Measurements from ENCODE around the gene GPALPP1.

GPALPP1 gene

DNA sequence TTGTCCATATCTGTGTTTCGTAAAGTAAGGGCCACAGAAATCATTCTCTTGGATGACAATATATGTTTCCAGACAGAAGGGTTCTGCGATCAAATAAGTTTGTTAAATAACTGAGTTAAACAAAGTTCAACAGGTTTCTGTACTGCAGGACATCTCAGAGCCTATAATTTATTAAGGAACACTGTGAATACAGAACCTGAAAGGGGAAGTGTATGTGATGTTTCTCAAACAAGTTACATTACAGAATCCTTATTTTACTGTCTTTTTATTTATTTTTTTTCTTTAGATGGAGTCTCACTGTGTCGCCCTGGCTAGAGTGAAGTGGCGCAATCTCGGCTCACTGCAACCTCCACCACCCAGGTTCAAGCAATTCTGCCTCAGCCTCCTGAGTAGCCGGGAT, 75.6 kb downstream of the GPALPP1 start:
- DNase-seq, result no peak

DNA sequence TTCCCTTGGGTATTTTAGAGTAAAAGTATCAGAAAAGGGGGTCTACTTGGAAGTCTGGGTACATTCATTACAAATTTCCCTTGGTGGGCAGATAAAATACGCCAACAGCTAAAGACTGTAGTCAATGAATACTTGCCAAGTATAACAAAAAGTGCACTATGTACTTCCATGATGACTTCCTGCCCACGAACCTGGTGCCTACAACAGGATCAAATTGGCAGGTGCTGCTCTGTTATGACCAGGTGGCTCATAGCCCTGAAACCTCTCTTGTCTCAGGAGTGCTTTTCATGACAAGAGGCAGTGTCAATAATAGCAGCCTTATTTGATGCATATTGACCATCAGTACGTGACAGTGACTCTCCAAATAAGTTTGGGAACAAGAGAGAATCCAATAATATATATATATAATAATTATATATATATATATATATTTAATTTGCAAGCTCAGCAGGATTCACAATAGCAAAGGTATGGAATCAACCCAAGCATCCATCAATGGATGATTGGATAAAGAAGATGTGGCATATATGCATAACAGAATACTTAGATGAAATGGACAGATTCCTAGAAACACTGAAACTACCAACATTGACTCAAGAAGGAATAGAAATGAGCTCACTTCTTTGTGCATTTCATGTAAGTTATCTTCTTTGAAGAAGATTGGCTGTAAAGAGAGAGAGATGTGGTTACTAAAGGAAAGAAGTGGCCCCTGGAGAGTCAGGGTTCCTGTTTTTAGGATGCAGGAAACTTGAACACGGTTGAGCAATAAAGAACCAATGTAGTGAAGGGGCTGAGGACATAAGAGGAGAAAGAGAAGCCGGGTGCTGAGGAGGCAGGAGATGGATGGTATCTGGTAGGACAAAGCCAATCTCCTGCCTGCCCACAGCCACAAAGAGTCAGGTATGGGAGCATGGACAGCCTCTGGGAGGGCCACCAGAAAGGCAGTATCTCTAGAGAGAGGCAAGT, 79.0 kb downstream of the GPALPP1 start:
- DNase-seq, result no peak

DNA sequence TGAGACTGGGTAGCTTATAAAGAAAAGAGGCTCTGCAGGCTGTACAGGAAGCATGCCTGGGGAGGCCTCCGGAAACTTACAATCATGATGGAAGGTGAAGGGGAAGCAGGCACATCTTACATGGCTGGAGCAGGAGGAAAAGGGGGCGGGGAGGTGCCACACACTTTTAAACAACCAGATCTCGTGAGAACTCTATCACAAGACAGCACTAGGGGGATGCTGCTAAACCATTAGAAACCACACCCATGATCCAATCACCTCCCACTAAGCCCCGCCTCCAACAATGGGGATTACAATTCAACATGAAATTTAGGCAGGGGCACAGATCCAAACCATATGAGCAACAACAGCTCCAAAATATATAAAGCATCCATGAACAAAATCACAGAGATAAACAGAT, 84.5 kb downstream of the GPALPP1 start:
- no peak for DNase-seq

DNA sequence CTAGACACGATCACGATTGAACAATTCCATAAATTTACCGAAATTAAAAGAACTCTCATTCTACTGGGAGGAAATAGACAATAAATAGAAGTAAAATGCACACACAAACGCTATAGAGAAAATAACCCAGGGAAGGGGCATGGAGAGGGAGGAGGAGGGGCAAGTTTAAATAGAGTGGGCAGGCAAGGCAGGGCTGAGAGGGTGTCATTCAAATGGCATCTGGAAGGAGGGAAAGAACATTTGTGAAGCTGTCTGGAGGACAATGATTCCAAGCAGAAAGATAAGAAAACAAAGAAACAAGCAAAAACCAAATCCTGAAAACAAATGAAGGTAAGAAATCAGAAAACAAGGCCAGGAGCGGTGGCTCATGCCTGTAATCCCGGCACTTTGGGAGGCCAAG, 85.4 kb downstream of the GPALPP1 start:
- DNase-seq, result no peak

DNA sequence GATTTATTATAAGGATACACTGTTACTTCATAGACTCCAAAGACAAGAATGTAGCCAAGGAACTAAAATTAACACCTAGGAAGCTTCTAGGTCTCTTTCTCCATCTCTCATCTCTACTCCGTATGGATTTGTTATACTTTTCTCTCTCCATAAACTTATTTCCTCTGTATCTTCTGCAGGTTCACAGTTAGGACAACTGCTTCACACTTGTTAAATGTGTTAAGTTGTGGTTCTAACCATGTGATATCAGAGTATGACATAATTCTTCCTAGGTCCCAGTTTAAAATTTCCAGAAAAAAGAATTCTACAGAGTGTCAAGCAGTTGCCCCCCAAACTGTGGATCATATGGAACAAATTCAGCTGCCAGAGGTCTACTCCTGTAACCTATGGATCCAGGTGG, 88.7 kb downstream of the GPALPP1 start:
- DNase-seq, result no peak
